ENCODE data around the gene MAG.
"Not testable (repeated sequence)": the region's sequence is repeated elsewhere in the genome, so short reads cannot be mapped to it uniquely, and the experiment has no call there.

The MAG gene

GRCh38 chr19:35279985-35280821 lies 11.8 kb upstream of the MAG start:
- no peak for DNase-seq (ENCODE audit: low read depth in 3 of 3)

- DNase-seq (ENCODE audit: low read depth in 3 of 3), result no peak
These were observed 10.7 kb upstream of the MAG start for GRCh38 chr19:35281303-35281702.

- no peak for DNase-seq (ENCODE audit: low read depth in 3 of 3)
These were observed 7.5 kb upstream of the MAG start for GRCh38 chr19:35284153-35285094.

- no peak for DNase-seq (ENCODE audit: low read depth in 3 of 3)
These were observed 6.9 kb upstream of the MAG start for GRCh38 chr19:35285095-35285449.

GRCh38 chr19:35285465-35285864 lies 6.5 kb upstream of the MAG start:
- DNase-seq (ENCODE audit: low read depth in 3 of 3), result not testable (repeated sequence)

GRCh38 chr19:35286101-35286500 lies 5.9 kb upstream of the MAG start:
- not testable (repeated sequence) for DNase-seq (ENCODE audit: low read depth in 3 of 3)

GRCh38 chr19:35287713-35288112 lies 4.2 kb upstream of the MAG start:
- no peak for DNase-seq (ENCODE audit: low read depth in 3 of 3)

- no peak for DNase-seq (ENCODE audit: low read depth in 3 of 3)
These were observed 3.6 kb upstream of the MAG start for GRCh38 chr19:35288331-35288730.

GRCh38 chr19:35288906-35289305 lies 3.1 kb upstream of the MAG start:
- DNase-seq (ENCODE audit: low read depth in 3 of 3), result no peak

- no peak for DNase-seq (ENCODE audit: low read depth in 3 of 3)
These were observed 1.4 kb upstream of the MAG start for GRCh38 chr19:35290381-35291127.

- DNase-seq (ENCODE audit: low read depth in 3 of 3), result no peak
These were observed 702 bp upstream of the MAG start for GRCh38 chr19:35291259-35291658.

- DNase-seq (ENCODE audit: low read depth in 3 of 3), result no peak
These were observed 731 bp downstream of the MAG start for GRCh38 chr19:35292421-35293362.

GRCh38 chr19:35293363-35293739 lies 1.4 kb downstream of the MAG start:
- DNase-seq (ENCODE audit: low read depth in 3 of 3), result no peak

- no peak for DNase-seq (ENCODE audit: low read depth in 3 of 3)
These were observed 1.8 kb downstream of the MAG start for GRCh38 chr19:35293808-35294207.

- DNase-seq (ENCODE audit: low read depth in 3 of 3), result no peak
These were observed 2.4 kb downstream of the MAG start for GRCh38 chr19:35294328-35294727.

GRCh38 chr19:35294859-35295791 lies 3.2 kb downstream of the MAG start:
- no peak for DNase-seq (ENCODE audit: low read depth in 3 of 3)

- no peak for DNase-seq (ENCODE audit: low read depth in 3 of 3)
These were observed 4.0 kb downstream of the MAG start for GRCh38 chr19:35295792-35296462.

- DNase-seq (ENCODE audit: low read depth in 3 of 3), result no peak
These were observed 4.9 kb downstream of the MAG start for GRCh38 chr19:35296644-35297514.
